ENCODE results near the gene OR52M1.
A peak's percentile ranks its signal among the peaks of the same experiment; 100 is the strongest.
"Not testable (repeated sequence)": the region's sequence is repeated elsewhere in the genome, so short reads cannot be mapped to it uniquely, and the experiment has no call there.

The OR52M1 gene

GRCh38 chr11:4544891-4545290, at the start of gene OR52M1:
OR52M1 (plus strand) TSS chr11:4545191; CDS start chr11:4545191, 0 bp downstream.
- no peak for DNase-seq (ENCODE audit: low read depth)

GRCh38 chr11:4495487-4495886, 49.5 kb upstream of the OR52M1 start:
- no peak for DNase-seq (ENCODE audit: low read depth)

GRCh38 chr11:4495986-4496385, 49.0 kb upstream of the OR52M1 start:
- no peak for DNase-seq (ENCODE audit: low read depth)

GRCh38 chr11:4496557-4497248, 48.3 kb upstream of the OR52M1 start:
- no peak for DNase-seq (ENCODE audit: low read depth)

- no peak for DNase-seq (ENCODE audit: low read depth)
These were observed 36.1 kb upstream of the OR52M1 start for GRCh38 chr11:4508886-4509285.

GRCh38 chr11:4511282-4512245, 33.4 kb upstream of the OR52M1 start:
- DNase-seq (ENCODE audit: low read depth) = no peak

- DNase-seq (ENCODE audit: low read depth) = no peak
These were observed 30.8 kb upstream of the OR52M1 start for GRCh38 chr11:4514196-4514595.

- no peak for DNase-seq (ENCODE audit: low read depth)
These were observed 22.7 kb upstream of the OR52M1 start for GRCh38 chr11:4522339-4522738.

GRCh38 chr11:4522752-4523151, 22.2 kb upstream of the OR52M1 start:
- DNase-seq (ENCODE audit: low read depth) = no peak

- DNase-seq (ENCODE audit: low read depth) = no peak
These were observed 21.3 kb upstream of the OR52M1 start for GRCh38 chr11:4523666-4524065.

GRCh38 chr11:4527926-4528325, 17.1 kb upstream of the OR52M1 start:
- no peak for DNase-seq (ENCODE audit: low read depth)

- DNase-seq (ENCODE audit: low read depth) = not testable (repeated sequence)
These were observed 13.3 kb upstream of the OR52M1 start for GRCh38 chr11:4531686-4532085.

- peak; percentile 7 for DNase-seq (ENCODE audit: low read depth)
These were observed 5.3 kb upstream of the OR52M1 start for GRCh38 chr11:4539603-4540219.

- no peak for DNase-seq (ENCODE audit: low read depth)
These were observed 3.9 kb upstream of the OR52M1 start for GRCh38 chr11:4541071-4541470.

GRCh38 chr11:4543561-4543960, 1.4 kb upstream of the OR52M1 start:
- no peak for DNase-seq (ENCODE audit: low read depth)

GRCh38 chr11:4546878-4547277, 1.9 kb downstream of the OR52M1 start:
- DNase-seq (ENCODE audit: low read depth) = no peak

- no peak for DNase-seq (ENCODE audit: low read depth)
These were observed 2.4 kb downstream of the OR52M1 start for GRCh38 chr11:4547416-4547815.

- no peak for DNase-seq (ENCODE audit: low read depth)
These were observed 6.5 kb downstream of the OR52M1 start for GRCh38 chr11:4551346-4551979.

GRCh38 chr11:4559527-4560440, 14.8 kb downstream of the OR52M1 start:
- no peak for DNase-seq (ENCODE audit: low read depth)

GRCh38 chr11:4560467-4560866, 15.5 kb downstream of the OR52M1 start:
- no peak for DNase-seq (ENCODE audit: low read depth)

- DNase-seq (ENCODE audit: low read depth) = no peak
These were observed 20.4 kb downstream of the OR52M1 start for GRCh38 chr11:4565371-4565770.

Data from activated T-helper 1 cell treated with Interleukin-2 at 50 U/mL for 16 hours (primary cell).